Right atrium auricular region (tissue), 2 donors: ENCODE data around the gene AKAP8L. TPM values are rescaled to one million over a fixed set of nuclear protein-coding genes. Genes with fewer than 3 reads are reported as not detected.

Source experiments
- DNase-seq: peaks from one replicate; pipeline ENCODE4 v3.0.0-alpha.2; 2019; ENCODE audit warnings: low spot score
- H3K27ac ChIP-seq, 2 donors: fragments of 200-600 bp; sonication (generic); 1 replicate in 1 of 2; 2 replicates in 1 of 2; pipeline ENCODE4 v1.5.1; 2016 to 2019
- H3K27me3 ChIP-seq, 2 donors: fragments of 200-600 bp; sonication (generic); one replicate each; pipeline versions ENCODE4 v1.5.1 to v1.6.0; 2017 to 2019
- H3K36me3 ChIP-seq: fragments of 200-600 bp; sonication (generic); one replicate; pipeline ENCODE4 v1.5.1; 2016
- H3K4me1 ChIP-seq, 2 donors: fragments of 200-600 bp; sonication (generic); one replicate each; pipeline versions ENCODE4 v1.5.1 to v1.6.0; 2017 to 2019
- H3K4me3 ChIP-seq, 2 donors: fragments of 200-600 bp; sonication (generic); 1 replicate in 1 of 2; 2 replicates in 1 of 2; pipeline ENCODE4 v1.5.1; 2017 to 2019; ENCODE audit warnings: mild to moderate bottlenecking in 1 of 2, moderate library complexity in 1 of 2
- H3K9me3 ChIP-seq, 2 donors: fragments of 200-600 bp; sonication (generic); one replicate each; pipeline ENCODE4 v1.5.1; 2019
- CTCF ChIP-seq, 2 donors: fragments of 200-600 bp; sonication (generic); IDR thresholded peaks; one replicate each; pipeline ENCODE4 v1.5.1; 2019; ENCODE audit warnings: antibody characterized with exemption in 2 of 2
- total RNA-seq, 2 donors: library from RNA; depleted of rRNA; stranded (reverse); fragments of >200 nt; gene quantifications; one replicate each; pipeline ENCODE4 v1.1.0, GENCODE V29; 2016

AKAP8L gene
- total RNA-seq, 2 donors from 2014 or later: 66.5 to 78.2 TPM

GRCh38 chr19:15455996-15456395 lies 37.2 kb upstream of the AKAP8L start:
- peaks cover 0 to 32% of the 10 kb centered on the region in 2 donors for H3K4me1 ChIP-seq
- H3K9me3 ChIP-seq: no peaks in the 10 kb centered on the region
- no peaks in the 10 kb centered on the region for H3K36me3 ChIP-seq
- H3K4me3 ChIP-seq: no peak overlapping the region
- no peak overlapping the region for H3K27ac ChIP-seq
- DNase-seq: no peak
- no peak for TF ChIP-seq CTCF (IDR thresholded peaks at IDR 0.05)
- H3K27me3 ChIP-seq: peaks cover 2 to 18% of the 10 kb centered on the region in 2 donors

GRCh38 chr19:15453906-15454860 lies 35.4 kb upstream of the AKAP8L start:
- H3K36me3 ChIP-seq: no peaks in the 10 kb centered on the region
- DNase-seq: no peak

GRCh38 chr19:15453091-15453578 lies 34.3 kb upstream of the AKAP8L start:
- Histone ChIP-seq H3K4me1 (peaks cover 0 to 42% of the 10 kb centered on the region in 2 donors), H3K27me3 (peaks cover 0 to 18% of the 10 kb centered on the region in 2 donors), H3K9me3 (no peaks in the 10 kb centered on the region), H3K36me3 (no peaks in the 10 kb centered on the region), H3K27ac (peak overlapping the region; percentile 70 to 73), H3K4me3 (peak overlapping the region; percentile 37 to 53)
- no peak for DNase-seq
- TF ChIP-seq CTCF (IDR thresholded peaks at IDR 0.05): peak in 1 of 2 donors; percentile 55

More at GRCh38 chr19:15453906-15454860, 35.4 kb upstream of the AKAP8L start:
- Histone ChIP-seq H3K27me3 (peaks cover 2 to 18% of the 10 kb centered on the region in 2 donors), H3K4me3 (no peak overlapping the region), H3K27ac (no peak overlapping the region), H3K4me1 (peaks cover 0 to 34% of the 10 kb centered on the region in 2 donors), H3K9me3 (no peaks in the 10 kb centered on the region)
- TF ChIP-seq CTCF (IDR thresholded peaks at IDR 0.05): no peak

- Histone ChIP-seq H3K4me3 (peak overlapping the region; percentile 37 to 53), H3K36me3 (no peaks in the 10 kb centered on the region), H3K27ac (peak overlapping the region; percentile 70 to 73), H3K9me3 (no peaks in the 10 kb centered on the region), H3K4me1 (peaks cover 0 to 37% of the 10 kb centered on the region in 2 donors), H3K27me3 (peaks cover 0 to 18% of the 10 kb centered on the region in 2 donors)
- TF ChIP-seq CTCF (IDR thresholded peaks at IDR 0.05): no peak
- peak; percentile 93 for DNase-seq
Measured at GRCh38 chr19:15452111-15453047, 33.6 kb upstream of the AKAP8L start.

- Histone ChIP-seq H3K27ac (peak overlapping the region; percentile 49 to 75), H3K36me3 (no peaks in the 10 kb centered on the region), H3K4me3 (no peak overlapping the region), H3K27me3 (peaks cover 0 to 8% of the 10 kb centered on the region in 2 donors), H3K4me1 (peaks cover 0 to 36% of the 10 kb centered on the region in 2 donors), H3K9me3 (no peaks in the 10 kb centered on the region)
- no peak for DNase-seq
- TF ChIP-seq CTCF (IDR thresholded peaks at IDR 0.05): no peak
Measured at GRCh38 chr19:15450528-15450890, 31.7 kb upstream of the AKAP8L start.
